H1 (cell line): ENCODE measurements around the gene AGPAT4. TPM values are rescaled to one million over a fixed set of nuclear protein-coding genes. Genes with fewer than 3 reads are reported as not detected.

Experiments
- CTCF ChIA-PET: fragments of 300-600 bp; sonication (Branson Sonifier 250); formaldehyde crosslinking; loops from one replicate; lab custom pipeline; 2021; ENCODE audit not compliant: partially characterized antibody; lab: Charles Lee
- POLR2A ChIA-PET: fragments of 300-600 bp; sonication (Branson Sonifier 250); formaldehyde crosslinking; loops from one replicate; lab custom pipeline; 2021; ENCODE audit warnings: inconsistent platforms; ENCODE audit not compliant: partially characterized antibody; lab: Charles Lee
- DNase-seq, 2 experiments: peaks; one replicate each; pipeline versions ENCODE4 v3.0.0 to v3.0.0-alpha.2; 2010 to 2022; ENCODE audit warnings: low spot score in 2 of 2, low read depth in 1 of 2, mixed read lengths in 1 of 2
- FAIRE-seq: peaks from 2 replicates; lab custom pipeline; 2011; peaks lifted over from hg19 to GRCh38; lab: Jason Lieb, UNC
- H2AFZ ChIP-seq: 2 replicates; pipeline ENCODE4 v1.8.1; 2012; ENCODE audit warnings: low read length, inconsistent platforms
- H2AK5ac ChIP-seq: 2 replicates; pipeline ENCODE4 v1.6.1; 2013; ENCODE audit warnings: low read depth, low read length
- H2BK120ac ChIP-seq: replicated peaks from 2 replicates; pipeline ENCODE3; 2013; ENCODE audit warnings: low read depth, low read length, inconsistent platforms
- H2BK12ac ChIP-seq: 2 replicates; pipeline ENCODE4 v1.6.1; 2013; ENCODE audit warnings: low read depth, low read length
- H2BK15ac ChIP-seq: 2 replicates; pipeline ENCODE4 v1.6.1; 2013; ENCODE audit warnings: low read length
- H2BK20ac ChIP-seq: 2 replicates; pipeline ENCODE4 v1.6.1; 2013; ENCODE audit warnings: low read length
- H2BK5ac ChIP-seq: 2 replicates; pipeline ENCODE4 v1.6.1; 2013; ENCODE audit warnings: low read depth, low read length
- H3K14ac ChIP-seq: 2 replicates; pipeline ENCODE4 v1.6.1; 2013; ENCODE audit warnings: inconsistent platforms; ENCODE audit not compliant: insufficient read length
- H3K18ac ChIP-seq: 2 replicates; pipeline ENCODE4 v1.6.1; 2013; ENCODE audit warnings: low read length; ENCODE audit errors: extremely low read depth
- H3K23ac ChIP-seq: 2 replicates; pipeline ENCODE4 v1.6.1; 2013; ENCODE audit warnings: inconsistent platforms; ENCODE audit not compliant: insufficient read length
- H3K23me2 ChIP-seq: 2 replicates; pipeline ENCODE4 v1.6.1; 2013; ENCODE audit warnings: low read depth, low read length
- H3K27ac ChIP-seq: 2 replicates; pipeline ENCODE4 v1.6.1; 2011; ENCODE audit warnings: low read depth, low read length, inconsistent platforms
- H3K27me3 ChIP-seq, 4 experiments: replicated peaks in 1 of 4; 1 replicate in 1 of 4; 2 replicates in 3 of 4; pipeline versions ENCODE4 v1.6.1 to v1.8.1; 2011 to 2013; ENCODE audit warnings: low read length in 3 of 4, mild to moderate bottlenecking in 3 of 4, inconsistent platforms in 2 of 4, mixed read lengths in 2 of 4, moderate library complexity in 1 of 4; ENCODE audit not compliant: control insufficient read depth in 3 of 4, insufficient read depth in 3 of 4; ENCODE audit errors: extremely low read depth in 1 of 4
- H3K36me3 ChIP-seq, 4 experiments: 2 replicates each; pipeline versions ENCODE4 v1.6.1 to v1.8.1; 2011 to 2013; ENCODE audit warnings: mild to moderate bottlenecking in 4 of 4, low read length in 3 of 4, moderate library complexity in 2 of 4, control low read depth in 1 of 4, inconsistent platforms in 1 of 4; ENCODE audit not compliant: insufficient read depth in 4 of 4, control insufficient read depth in 2 of 4
- H3K4ac ChIP-seq: replicated peaks from 2 replicates; pipeline ENCODE3; 2013; ENCODE audit warnings: low read length, low read depth, mixed read lengths, inconsistent platforms; ENCODE audit not compliant: insufficient read length
- H3K4me1 ChIP-seq, 4 experiments: replicated peaks in 1 of 4; 1 replicate in 1 of 4; 2 replicates in 3 of 4; pipeline versions ENCODE4 v1.6.1 to v1.8.1; 2011 to 2013; ENCODE audit warnings: low read length in 3 of 4, inconsistent platforms in 2 of 4, mixed read lengths in 1 of 4; ENCODE audit not compliant: insufficient read depth in 4 of 4, control insufficient read depth in 3 of 4
- H3K4me2 ChIP-seq, 2 experiments: 2 replicates each; pipeline versions ENCODE4 v1.6.1 to v1.8.1; 2011 to 2013; ENCODE audit warnings: low read depth in 2 of 2, low read length in 2 of 2, control low read depth in 1 of 2, inconsistent platforms in 1 of 2, mild to moderate bottlenecking in 1 of 2; ENCODE audit not compliant: insufficient read depth in 1 of 2
- H3K4me3 ChIP-seq, 4 experiments: fragments of 200-600, 300-600 bp in 1 of 4; sonication (generic), shearing (Covaris generic), sonication (Bioruptor Twin) in 1 of 4; 2 replicates each; pipeline versions ENCODE4 v1.5.1 to v1.8.1; 2011 to 2016; ENCODE audit warnings: low read length in 4 of 4, low read depth in 3 of 4, control low read depth in 2 of 4, inconsistent platforms in 2 of 4, mild to moderate bottlenecking in 2 of 4, mixed read lengths in 1 of 4, moderate library complexity in 1 of 4; ENCODE audit not compliant: insufficient read depth in 2 of 4; ENCODE audit errors: extremely low read depth in 1 of 4
- H3K56ac ChIP-seq: replicated peaks from 2 replicates; pipeline ENCODE3; 2013; ENCODE audit warnings: low read depth, mild to moderate bottlenecking, mixed read lengths, low read length, inconsistent platforms; ENCODE audit not compliant: insufficient read length
- H3K79me1 ChIP-seq: 2 replicates; pipeline ENCODE4 v1.6.1; 2013; ENCODE audit warnings: low read depth, low read length, control low read depth
- H3K79me2 ChIP-seq, 2 experiments: 2 replicates each; pipeline versions ENCODE4 v1.6.1 to v1.8.1; 2012 to 2013; ENCODE audit warnings: low read length in 2 of 2, mild to moderate bottlenecking in 2 of 2, inconsistent platforms in 1 of 2; ENCODE audit not compliant: insufficient read depth in 2 of 2, control insufficient read depth in 1 of 2
- H3K9ac ChIP-seq, 4 experiments: replicated peaks in 1 of 4; 1 replicate in 1 of 4; 2 replicates in 3 of 4; pipeline versions ENCODE4 v1.6.1 to v1.8.1; 2011 to 2013; ENCODE audit warnings: low read depth in 3 of 4, low read length in 3 of 4, control low read depth in 2 of 4, mild to moderate bottlenecking in 2 of 4, moderate library complexity in 2 of 4, inconsistent platforms in 1 of 4; ENCODE audit errors: extremely low read depth in 1 of 4
- H3K9me3 ChIP-seq, 2 experiments: 2 replicates each; pipeline versions ENCODE4 v1.6.1 to v1.8.1; 2012 to 2013; ENCODE audit warnings: mild to moderate bottlenecking in 2 of 2, moderate library complexity in 2 of 2, control low read depth in 1 of 2, inconsistent platforms in 1 of 2, low read depth in 1 of 2, low read length in 1 of 2, mixed read lengths in 1 of 2; ENCODE audit not compliant: insufficient read depth in 2 of 2
- H4K20me1 ChIP-seq, 2 experiments: replicated peaks in 1 of 2; 2 replicates each; pipeline versions ENCODE3 to v1.8.1; 2011 to 2013; ENCODE audit warnings: inconsistent platforms in 2 of 2, low read length in 2 of 2, mild to moderate bottlenecking in 1 of 2; ENCODE audit not compliant: insufficient read depth in 2 of 2, control insufficient read depth in 1 of 2
- H4K5ac ChIP-seq: 2 replicates; pipeline ENCODE4 v1.6.1; 2013; ENCODE audit warnings: low read length, low read depth, mixed read lengths, inconsistent platforms; ENCODE audit not compliant: insufficient read length
- H4K8ac ChIP-seq: 2 replicates; pipeline ENCODE4 v1.8.0; 2013; ENCODE audit warnings: mild to moderate bottlenecking, moderate library complexity, low read length, inconsistent platforms; ENCODE audit not compliant: insufficient read depth; ENCODE audit errors: extremely low read depth
- H4K91ac ChIP-seq: replicated peaks from 2 replicates; pipeline ENCODE3; 2013; ENCODE audit warnings: low read length, mixed read lengths, inconsistent platforms; ENCODE audit not compliant: insufficient read length
- CBX5 ChIP-seq: fragments of 300-800, 300-1000 bp; sonication (generic); IDR thresholded peaks from 2 replicates; pipeline ENCODE4 v1.7.1; 2016; ENCODE audit warnings: antibody characterized with exemption, low read length, low read depth
- CHD2 ChIP-seq: IDR thresholded peaks from 2 replicates; pipeline ENCODE4 v1.6.1; 2012; ENCODE audit warnings: low read length, improper control_type of control experiment
- CREB1 ChIP-seq: IDR thresholded peaks from 2 replicates; pipeline ENCODE4 v1.6.1; 2012; ENCODE audit warnings: inconsistent platforms
- CTCF ChIP-seq, 3 experiments: IDR thresholded peaks; 1 replicate in 2 of 3; 2 replicates in 1 of 3; pipeline versions ENCODE4 v1.5.1 to v1.6.1; 2011; ENCODE audit warnings: low read length in 3 of 3, mild to moderate bottlenecking in 3 of 3, inconsistent platforms in 2 of 3, low read depth in 1 of 3, moderate library complexity in 1 of 3; ENCODE audit not compliant: insufficient read depth in 1 of 3; ENCODE audit errors: control extremely low read depth in 1 of 3
- EP300 ChIP-seq, 2 experiments: IDR thresholded peaks; 1 replicate in 1 of 2; 2 replicates in 1 of 2; pipeline ENCODE4 v1.6.1; 2011 to 2012; ENCODE audit warnings: low read depth in 2 of 2, low read length in 2 of 2, mild to moderate bottlenecking in 2 of 2, borderline replicate concordance in 1 of 2, inconsistent platforms in 1 of 2, moderate library complexity in 1 of 2
- GTF2F1 ChIP-seq: IDR thresholded peaks from 2 replicates; pipeline ENCODE4 v1.6.1; 2012; ENCODE audit warnings: low read depth, low read length, improper control_type of control experiment, borderline replicate concordance
- RBBP5 ChIP-seq: IDR thresholded peaks from 2 replicates; pipeline ENCODE4 v1.7.1; 2012; ENCODE audit warnings: low read depth, mild to moderate bottlenecking, inconsistent platforms, low read length, moderate library complexity, borderline replicate concordance
- SIRT6 ChIP-seq: IDR thresholded peaks from one replicate; pipeline ENCODE4 v1.7.1; 2012; ENCODE audit warnings: low read length, inconsistent platforms
- WGBS, 2 experiments: shearing (Covaris generic) in 1 of 2; methylation state at CpG; one replicate each; pipeline versions ENCODE4 v1.1.6 to v1.1.7; 2013 to 2015; ENCODE audit warnings: low lambda C conversion rate in 2 of 2, mixed read lengths in 2 of 2, inconsistent platforms in 1 of 2, low coverage in 1 of 2, missing lambda C conversion rate in 1 of 2; ENCODE audit not compliant: insufficient replicate concordance in 2 of 2, insufficient coverage in 1 of 2, insufficient read length in 1 of 2; ENCODE audit errors: extremely low coverage in 1 of 2, missing lambda C conversion rate in 1 of 2; 5-methylcytosine and 5-hydroxymethylcytosine counted together
- polyA plus RNA-seq, 7 experiments: library from polyadenylated mRNA; depleted of rRNA in 3 of 7; stranded (reverse) in 5 of 7; unstranded in 2 of 7; fragments of >200 nt in 5 of 7; fragments of 200-250 nt in 2 of 7; gene quantifications; 1 replicate in 5 of 7; 2 replicates in 1 of 7; 4 replicates in 1 of 7; pipeline versions ENCODE4 v1.2.1 to v1.2.3, GENCODE V29; 2011 to 2013; ENCODE audit warnings: missing spikeins in 2 of 7, mixed read lengths in 2 of 7
- total RNA-seq: library from RNA; stranded (reverse); fragmentation: NEBNext Ultra II Directional; extraction: Animal tissue kit (Norgen Biotek cat#: 25700); gene quantifications from 2 replicates; pipeline ENCODE4 v1.2.1, GENCODE V29; 2021

The AGPAT4 gene
- total and polyA plus RNA-seq, 2 of the 8 experiments (the other 6 are each of a cell fraction or from before 2014, with no cell fraction given), result 13.5 to 23.8 TPM

DNA sequence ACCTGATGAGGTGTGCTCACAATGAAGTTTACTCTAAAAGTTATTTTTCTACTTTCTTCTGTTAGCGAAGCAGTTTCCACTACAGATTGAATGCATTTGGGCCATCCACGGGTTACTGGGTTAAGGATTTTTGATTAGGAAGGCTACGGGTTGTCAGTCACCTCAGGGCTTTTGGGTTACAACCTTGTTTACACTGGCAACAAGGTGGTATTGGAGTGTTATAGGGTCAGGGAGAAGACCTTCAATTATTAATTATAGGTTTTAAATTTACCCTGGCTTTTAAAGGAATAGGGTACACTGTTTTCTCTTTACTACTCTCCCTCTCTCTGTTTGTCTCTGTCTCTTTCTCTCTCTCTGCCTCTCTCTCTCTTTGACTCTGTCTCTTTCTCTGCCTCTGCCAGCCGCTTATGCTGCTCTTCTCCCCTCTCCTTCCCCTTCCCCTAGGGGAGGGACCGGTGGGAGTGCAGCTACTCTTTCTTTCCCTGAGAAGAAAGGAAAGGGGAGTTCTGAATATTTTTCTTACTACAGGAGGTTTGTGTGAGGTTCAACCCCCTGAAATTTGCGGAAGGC is 40.2 kb upstream of the AGPAT4 start:
- TF ChIP-seq CBX5 (no peak), CHD2 (no peak), CTCF (IDR thresholded peaks at IDR 0.05; ENCODE audit: control extremely low read depth in 1 of 3, insufficient read depth in 1 of 3, low read depth in 1 of 3, low read length in 3 of 3) (no peak), GTF2F1 (no peak), SIRT6 (no peak), RBBP5 (no peak), EP300 (IDR thresholded peaks at IDR 0.05; ENCODE audit: borderline replicate concordance in 1 of 2, low read depth in 2 of 2, low read length in 2 of 2) (no peak), CREB1 (no peak)
- WGBS, 2 experiments, result 98% methylated on average over 5 of the region's 6 CpGs; no CpG with 5 or more reads in 1 of the 2 experiments
- Histone ChIP-seq H4K8ac (no peak overlapping the region), H3K23me2 (0 out of 2 replicates have a peak, but pooled peaks cover 1% of the 10 kb centered on the region), H2BK5ac (no peak overlapping the region), H2AFZ (no peak overlapping the region), H4K5ac (no peak overlapping the region), H3K36me3 (no peaks in the 10 kb centered on the region), H4K91ac (no peak overlapping the region), H3K23ac (no peak overlapping the region), H2BK12ac (no peak overlapping the region), H3K56ac (no peak overlapping the region), H2BK15ac (no peak overlapping the region), H2BK120ac (no peak overlapping the region), H4K20me1 (no peaks in the 10 kb centered on the region), H3K27me3 (no peaks in the 10 kb centered on the region), H3K9me3 (peaks cover 3 to 10% of the 10 kb centered on the region in 2 experiments; a peak in 2 of 4 replicates), H3K79me1 (no peaks in the 10 kb centered on the region), H2BK20ac (no peak overlapping the region), H3K18ac (no peak overlapping the region), H3K4me1 (no peaks in the 10 kb centered on the region; a peak in 1 of 7 replicates), H3K4me3 (no peak overlapping the region), H2AK5ac (no peak overlapping the region), H3K27ac (no peak overlapping the region), H3K79me2 (no peaks in the 10 kb centered on the region), H3K9ac (no peak overlapping the region), H3K4ac (no peak overlapping the region), H3K14ac (no peak overlapping the region), H3K4me2 (no peak overlapping the region)
- DNase-seq (no peak), FAIRE-seq (no peak)
- POLR2A ChIA-PET, result no interaction called here
- CTCF ChIA-PET, result no interaction called here
